Astrocyte of the spinal cord (primary cell): ENCODE data around the gene TRPM1.

ENCODE experiments used
- DNase-seq: peaks from one replicate; pipeline ENCODE4 v3.0.0; 2011; ENCODE audit warnings: low read depth, low spot score
- H3K4me3 ChIP-seq: 2 replicates; pipeline ENCODE4 v1.5.1; 2011; ENCODE audit warnings: low read depth, mild to moderate bottlenecking, low read length, moderate library complexity
- in situ Hi-C: cut with HindIII; loops from 2 replicates; pipeline ENCODE4 v1.10.0; 2017; ENCODE audit warnings: low sequenced_read_pairs
- TF ChIP-seq, protein P1 (sequence below): IDR thresholded peaks from 2 replicates; pipeline ENCODE4 v1.5.1; 2012; ENCODE audit warnings: low read depth, mild to moderate bottlenecking, low read length, inconsistent platforms

Gene TRPM1

DNA sequence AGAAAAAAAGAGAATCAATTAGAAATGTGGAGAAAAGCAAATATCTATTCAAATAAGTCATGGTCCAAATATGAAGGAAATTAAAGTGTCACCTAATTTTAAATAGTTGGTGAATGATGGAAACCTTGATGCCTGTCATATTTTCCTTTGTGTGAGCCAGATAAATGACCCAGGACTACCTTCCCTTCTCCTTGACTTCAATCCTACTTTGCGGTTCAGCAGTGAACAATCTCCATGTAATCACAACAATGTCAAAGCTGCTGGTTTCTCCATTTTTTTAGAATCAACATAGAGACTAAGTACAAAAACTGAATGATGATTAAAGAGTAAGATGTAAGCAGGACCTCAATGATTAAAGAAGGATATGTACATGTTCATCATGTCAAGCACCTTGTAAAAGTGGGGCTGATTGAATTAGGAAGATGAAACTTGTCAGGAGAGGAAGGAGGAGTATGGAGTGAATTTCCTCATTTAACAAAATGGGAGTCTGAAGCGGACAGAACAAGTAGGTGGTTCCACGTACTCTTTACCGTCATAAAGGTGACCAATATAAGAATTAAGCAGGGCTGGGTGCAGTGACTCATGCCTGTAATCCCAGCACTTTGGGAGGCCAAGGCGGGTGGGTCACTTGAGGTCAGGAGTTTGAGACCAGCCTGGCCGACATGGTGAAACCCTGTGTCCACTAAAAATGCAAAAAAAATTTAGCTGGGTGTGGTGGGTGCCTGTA, 43.1 kb downstream of the TRPM1 start:
- DNase-seq, result no peak
- H3K4me3 ChIP-seq, result no peak overlapping the region
- TF ChIP-seq, protein P1, sequence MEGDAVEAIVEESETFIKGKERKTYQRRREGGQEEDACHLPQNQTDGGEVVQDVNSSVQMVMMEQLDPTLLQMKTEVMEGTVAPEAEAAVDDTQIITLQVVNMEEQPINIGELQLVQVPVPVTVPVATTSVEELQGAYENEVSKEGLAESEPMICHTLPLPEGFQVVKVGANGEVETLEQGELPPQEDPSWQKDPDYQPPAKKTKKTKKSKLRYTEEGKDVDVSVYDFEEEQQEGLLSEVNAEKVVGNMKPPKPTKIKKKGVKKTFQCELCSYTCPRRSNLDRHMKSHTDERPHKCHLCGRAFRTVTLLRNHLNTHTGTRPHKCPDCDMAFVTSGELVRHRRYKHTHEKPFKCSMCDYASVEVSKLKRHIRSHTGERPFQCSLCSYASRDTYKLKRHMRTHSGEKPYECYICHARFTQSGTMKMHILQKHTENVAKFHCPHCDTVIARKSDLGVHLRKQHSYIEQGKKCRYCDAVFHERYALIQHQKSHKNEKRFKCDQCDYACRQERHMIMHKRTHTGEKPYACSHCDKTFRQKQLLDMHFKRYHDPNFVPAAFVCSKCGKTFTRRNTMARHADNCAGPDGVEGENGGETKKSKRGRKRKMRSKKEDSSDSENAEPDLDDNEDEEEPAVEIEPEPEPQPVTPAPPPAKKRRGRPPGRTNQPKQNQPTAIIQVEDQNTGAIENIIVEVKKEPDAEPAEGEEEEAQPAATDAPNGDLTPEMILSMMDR, result no peak
- in situ Hi-C loops, result no loop called here

GRCh38 chr15:31051496-31052080, 49.9 kb downstream of the TRPM1 start:
- in situ Hi-C loops, result no loop called here
- no peak overlapping the region for H3K4me3 ChIP-seq
- TF ChIP-seq, protein P1, result no peak
- no peak for DNase-seq

GRCh38 chr15:31050953-31051352, 50.6 kb downstream of the TRPM1 start:
- in situ Hi-C loops, result no loop called here
- no peak overlapping the region for H3K4me3 ChIP-seq
- TF ChIP-seq, protein P1, result no peak
- DNase-seq, result no peak

DNA sequence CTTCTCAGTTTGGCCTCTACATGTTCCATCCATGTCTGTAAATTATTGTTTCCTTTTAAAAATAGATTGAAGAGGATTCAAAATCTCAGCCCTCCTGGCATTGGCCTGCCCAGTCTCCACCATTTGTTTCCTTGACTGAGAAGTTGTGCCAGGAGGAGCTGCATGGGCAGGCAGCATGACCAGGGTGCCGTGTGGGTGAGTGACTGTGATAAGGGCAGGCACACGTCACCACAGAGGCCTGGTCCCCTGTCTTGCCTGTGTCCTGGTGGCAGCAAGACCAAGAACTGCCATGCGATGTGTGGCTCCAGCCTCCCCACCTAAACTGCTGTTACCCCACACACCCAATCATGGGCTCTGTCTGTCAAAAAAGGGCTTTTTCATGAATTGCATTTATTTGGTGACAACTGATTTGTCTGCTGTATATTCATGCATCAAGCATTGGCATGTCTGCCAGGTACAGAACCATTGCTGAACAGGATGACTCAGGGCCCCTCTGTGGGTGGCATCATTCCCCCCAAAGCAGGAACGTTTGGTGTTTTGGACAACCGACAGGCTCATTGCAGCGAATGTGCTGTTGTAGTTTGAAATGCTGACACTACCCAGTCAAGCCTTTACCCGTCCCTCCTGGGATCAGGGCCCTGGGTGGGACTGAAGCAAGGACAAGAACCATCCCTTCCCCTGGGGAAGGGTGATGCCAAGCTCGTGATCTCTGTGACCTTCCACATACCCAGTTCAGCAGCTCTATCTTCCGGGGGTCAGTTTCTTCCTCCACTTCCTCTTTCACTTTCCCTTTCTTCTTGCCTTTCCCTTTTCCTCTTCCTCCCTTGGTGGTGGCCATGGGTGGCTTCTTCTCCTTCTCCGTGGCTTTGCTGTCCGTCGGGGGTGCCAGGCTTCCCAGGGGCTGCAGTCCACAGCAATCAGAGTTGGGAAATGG, 51.6 kb downstream of the TRPM1 start:
- DNase-seq, result no peak
- in situ Hi-C loops, result no loop called here
- no peak overlapping the region for H3K4me3 ChIP-seq
- TF ChIP-seq, protein P1, result no peak

DNA sequence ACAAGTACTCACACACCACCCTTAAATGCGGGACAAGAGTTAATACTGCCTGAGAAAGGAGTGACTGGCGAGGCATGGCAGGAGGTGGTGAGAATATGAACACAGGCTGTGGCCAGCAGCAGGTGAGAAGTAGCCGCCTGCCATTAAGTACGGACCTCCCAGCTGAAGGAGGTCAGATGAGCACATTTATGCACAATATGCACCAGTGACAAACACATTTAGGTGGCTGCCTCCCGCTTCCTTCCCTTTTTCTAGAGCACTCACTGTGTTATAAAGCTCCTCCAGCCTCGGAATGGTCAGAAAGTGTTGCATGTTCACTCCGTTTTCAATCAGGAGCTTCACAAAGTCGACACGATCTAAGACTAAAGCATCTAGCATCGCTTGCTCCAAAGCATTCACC, 52.4 kb downstream of the TRPM1 start:
- H3K4me3 ChIP-seq, result no peak overlapping the region
- TF ChIP-seq, protein P1, result no peak
- in situ Hi-C loops, result no loop called here
- no peak for DNase-seq

- no peak for DNase-seq
Observed at GRCh38 chr15:31047437-31047836, 54.1 kb downstream of the TRPM1 start.

More at GRCh38 chr15:31047437-31047836, 54.1 kb downstream of the TRPM1 start:
- no peak overlapping the region for H3K4me3 ChIP-seq
- TF ChIP-seq, protein P1, result no peak
- in situ Hi-C loops, result no loop called here
